Kidney epithelial cell (primary cell): Measurements from ENCODE around the gene COX7A2. TPM values are rescaled to one million over a fixed set of nuclear protein-coding genes. Genes with fewer than 3 reads are reported as not detected.
A peak's percentile ranks its signal among the peaks of the same experiment; 100 is the strongest.

ENCODE experiments used
- DNase-seq: peaks from one replicate; pipeline ENCODE4 v3.0.0-alpha.2; 2010; ENCODE audit warnings: low read depth
- H3K27me3 ChIP-seq: 2 replicates; pipeline ENCODE4 v1.6.0; 2011; ENCODE audit warnings: low read length; ENCODE audit not compliant: control insufficient read depth, insufficient read depth
- H3K36me3 ChIP-seq: 2 replicates; pipeline ENCODE4 v1.5.1; 2011; ENCODE audit warnings: low read length; ENCODE audit not compliant: control insufficient read depth, insufficient read depth
- H3K4me3 ChIP-seq: 2 replicates; pipeline ENCODE4 v1.5.1; 2011; ENCODE audit warnings: low read depth, mild to moderate bottlenecking, control low read depth, low read length
- CTCF ChIP-seq: IDR thresholded peaks from 2 replicates; pipeline ENCODE4 v1.5.1; 2011; ENCODE audit warnings: mild to moderate bottlenecking, moderate library complexity, low read length, control low read depth, inconsistent platforms; ENCODE audit not compliant: insufficient read depth, poor library complexity, severe bottlenecking
- total RNA-seq: library from RNA; depleted of rRNA; stranded (reverse); fragments of >200 nt; gene quantifications from 2 replicates; pipeline ENCODE4 v1.2.3, GENCODE V29; 2015

COX7A2 gene
- total RNA-seq, 1 donor from 2014 or later = 181 TPM

GRCh38 chr6:75268121-75268987 lies 24.8 kb upstream of the COX7A2 start:
- TF ChIP-seq CTCF = no peak
- Histone ChIP-seq H3K36me3 (no peaks in the 10 kb centered on the region), H3K27me3 (no peaks in the 10 kb centered on the region), H3K4me3 (no peak overlapping the region)
- DNase-seq = peak; percentile 58

- H3K27me3 ChIP-seq = no peaks in the 10 kb centered on the region
- TF ChIP-seq CTCF = no peak
- no peak for DNase-seq
Measured at GRCh38 chr6:75267461-75267860, 23.9 kb upstream of the COX7A2 start.

GRCh38 chr6:75266716-75267291 lies 23.2 kb upstream of the COX7A2 start:
- peak; percentile 71 for TF ChIP-seq CTCF
- Histone ChIP-seq H3K36me3 (no peaks in the 10 kb centered on the region), H3K4me3 (no peak overlapping the region), H3K27me3 (no peaks in the 10 kb centered on the region)
- no peak for DNase-seq

More at GRCh38 chr6:75267461-75267860, 23.9 kb upstream of the COX7A2 start:
- Histone ChIP-seq H3K4me3 (no peak overlapping the region), H3K36me3 (no peaks in the 10 kb centered on the region)

- no peaks in the 10 kb centered on the region for H3K36me3 ChIP-seq
- DNase-seq = no peak
- TF ChIP-seq CTCF = no peak
- H3K27me3 ChIP-seq = no peaks in the 10 kb centered on the region
- no peak overlapping the region for H3K4me3 ChIP-seq
Measured at GRCh38 chr6:75263401-75263750, 19.8 kb upstream of the COX7A2 start.

- Histone ChIP-seq H3K36me3 (no peaks in the 10 kb centered on the region), H3K27me3 (no peaks in the 10 kb centered on the region), H3K4me3 (no peak overlapping the region)
- TF ChIP-seq CTCF = no peak
- DNase-seq = no peak
Measured at GRCh38 chr6:75262716-75263400, 19.3 kb upstream of the COX7A2 start.
